ENCODE measurements around the gene SPOCK1.

DNA sequence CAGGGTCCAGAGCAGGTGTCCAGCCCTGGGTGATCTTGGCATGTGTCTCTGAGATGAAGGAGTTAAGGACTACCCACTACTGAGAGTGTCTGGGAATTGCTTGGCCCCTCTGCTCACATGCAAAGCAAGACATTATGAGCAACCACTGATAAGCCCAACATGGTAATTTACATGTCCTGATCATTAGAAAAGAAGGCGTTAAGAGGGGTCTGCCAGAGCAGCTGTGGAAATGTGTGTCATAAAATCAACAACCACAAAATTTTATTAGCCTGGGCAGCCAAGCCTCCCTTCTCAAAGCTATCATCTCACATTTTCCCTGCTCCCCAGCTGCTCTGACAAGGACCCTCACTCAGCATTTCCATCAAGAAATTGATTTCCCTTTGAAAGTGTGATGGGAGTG lies 351.0 kb downstream of the SPOCK1 start:
- TF ChIP-seq, protein P1, sequence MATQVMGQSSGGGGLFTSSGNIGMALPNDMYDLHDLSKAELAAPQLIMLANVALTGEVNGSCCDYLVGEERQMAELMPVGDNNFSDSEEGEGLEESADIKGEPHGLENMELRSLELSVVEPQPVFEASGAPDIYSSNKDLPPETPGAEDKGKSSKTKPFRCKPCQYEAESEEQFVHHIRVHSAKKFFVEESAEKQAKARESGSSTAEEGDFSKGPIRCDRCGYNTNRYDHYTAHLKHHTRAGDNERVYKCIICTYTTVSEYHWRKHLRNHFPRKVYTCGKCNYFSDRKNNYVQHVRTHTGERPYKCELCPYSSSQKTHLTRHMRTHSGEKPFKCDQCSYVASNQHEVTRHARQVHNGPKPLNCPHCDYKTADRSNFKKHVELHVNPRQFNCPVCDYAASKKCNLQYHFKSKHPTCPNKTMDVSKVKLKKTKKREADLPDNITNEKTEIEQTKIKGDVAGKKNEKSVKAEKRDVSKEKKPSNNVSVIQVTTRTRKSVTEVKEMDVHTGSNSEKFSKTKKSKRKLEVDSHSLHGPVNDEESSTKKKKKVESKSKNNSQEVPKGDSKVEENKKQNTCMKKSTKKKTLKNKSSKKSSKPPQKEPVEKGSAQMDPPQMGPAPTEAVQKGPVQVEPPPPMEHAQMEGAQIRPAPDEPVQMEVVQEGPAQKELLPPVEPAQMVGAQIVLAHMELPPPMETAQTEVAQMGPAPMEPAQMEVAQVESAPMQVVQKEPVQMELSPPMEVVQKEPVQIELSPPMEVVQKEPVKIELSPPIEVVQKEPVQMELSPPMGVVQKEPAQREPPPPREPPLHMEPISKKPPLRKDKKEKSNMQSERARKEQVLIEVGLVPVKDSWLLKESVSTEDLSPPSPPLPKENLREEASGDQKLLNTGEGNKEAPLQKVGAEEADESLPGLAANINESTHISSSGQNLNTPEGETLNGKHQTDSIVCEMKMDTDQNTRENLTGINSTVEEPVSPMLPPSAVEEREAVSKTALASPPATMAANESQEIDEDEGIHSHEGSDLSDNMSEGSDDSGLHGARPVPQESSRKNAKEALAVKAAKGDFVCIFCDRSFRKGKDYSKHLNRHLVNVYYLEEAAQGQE (IDR thresholded peaks at IDR 0.05; ENCODE audit: insufficient read depth in 1 of 2, low read depth in 2 of 2, low read length in 2 of 2), result no peak
- TF ChIP-seq TAF1 (IDR thresholded peaks at IDR 0.05; ENCODE audit: borderline replicate concordance, insufficient read depth, low read length) (no peak), POLR2AphosphoS5 (IDR thresholded peaks at IDR 0.05; ENCODE audit: low read depth, low read length) (no peak), SIN3A (IDR thresholded peaks at IDR 0.05; ENCODE audit: borderline replicate concordance, insufficient read depth, low read length) (no peak)
